Stimulated activated CD4-positive, alpha-beta T cell treated with anti-CD3 and anti-CD28 coated beads, Interleukin-12 subunit alpha, Interleukin-12 subunit beta, amount 100 ng/mL, for 48 hours (primary cell): ENCODE measurements around the gene RBP3.

Experiments used
- DNase-seq, 3 donors: peaks; one replicate each; pipeline ENCODE4 v3.0.0-alpha.2; 2020; ENCODE audit warnings: low read depth in 2 of 3, low spot score in 1 of 3

Gene RBP3

DNA sequence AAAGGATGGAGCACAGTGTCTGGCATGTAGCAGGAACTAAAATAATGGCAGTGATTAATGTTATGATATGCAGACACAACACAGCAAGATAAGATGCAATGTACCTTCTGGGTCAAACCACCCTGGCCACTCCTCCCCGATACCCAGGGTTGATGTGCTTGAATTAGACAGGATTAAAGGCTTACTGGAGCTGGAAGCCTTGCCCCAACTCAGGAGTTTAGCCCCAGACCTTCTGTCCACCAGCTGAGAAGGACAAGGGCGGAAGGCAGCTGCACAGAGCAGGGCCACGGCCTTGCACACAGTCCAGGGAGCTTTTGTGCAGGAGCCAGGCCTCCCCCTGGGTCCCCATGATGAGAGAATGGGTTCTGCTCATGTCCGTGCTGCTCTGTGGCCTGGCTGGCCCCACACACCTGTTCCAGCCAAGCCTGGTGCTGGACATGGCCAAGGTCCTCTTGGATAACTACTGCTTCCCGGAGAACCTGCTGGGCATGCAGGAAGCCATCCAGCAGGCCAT lies at the start of gene RBP3:
TSS of gene RBP3 (plus strand) at position 226 of the 514 bp plus-strand sequence. CDS start at position 348, 122 bp downstream.
- no peak for DNase-seq

DNA sequence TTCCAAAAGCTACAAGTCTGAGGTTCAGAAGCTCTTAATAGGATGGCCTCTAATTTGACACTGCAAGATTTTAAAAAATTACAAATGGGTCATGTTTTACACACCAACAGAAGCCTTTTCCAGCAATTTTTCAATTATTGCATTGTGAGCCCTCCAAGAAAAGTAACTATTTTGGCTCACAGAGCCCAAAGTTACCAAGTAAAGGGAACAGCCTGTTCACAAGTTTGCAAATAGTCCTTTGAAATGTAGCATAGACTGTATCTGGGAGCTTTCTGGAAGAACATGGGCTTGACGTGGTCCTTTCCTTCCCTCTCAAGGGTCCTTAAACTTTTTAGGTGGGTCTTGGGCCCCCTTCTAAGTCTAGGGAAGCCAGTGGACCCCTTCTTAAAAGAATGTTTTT lies 49.4 kb upstream of the RBP3 start:
- no peak for DNase-seq

DNA sequence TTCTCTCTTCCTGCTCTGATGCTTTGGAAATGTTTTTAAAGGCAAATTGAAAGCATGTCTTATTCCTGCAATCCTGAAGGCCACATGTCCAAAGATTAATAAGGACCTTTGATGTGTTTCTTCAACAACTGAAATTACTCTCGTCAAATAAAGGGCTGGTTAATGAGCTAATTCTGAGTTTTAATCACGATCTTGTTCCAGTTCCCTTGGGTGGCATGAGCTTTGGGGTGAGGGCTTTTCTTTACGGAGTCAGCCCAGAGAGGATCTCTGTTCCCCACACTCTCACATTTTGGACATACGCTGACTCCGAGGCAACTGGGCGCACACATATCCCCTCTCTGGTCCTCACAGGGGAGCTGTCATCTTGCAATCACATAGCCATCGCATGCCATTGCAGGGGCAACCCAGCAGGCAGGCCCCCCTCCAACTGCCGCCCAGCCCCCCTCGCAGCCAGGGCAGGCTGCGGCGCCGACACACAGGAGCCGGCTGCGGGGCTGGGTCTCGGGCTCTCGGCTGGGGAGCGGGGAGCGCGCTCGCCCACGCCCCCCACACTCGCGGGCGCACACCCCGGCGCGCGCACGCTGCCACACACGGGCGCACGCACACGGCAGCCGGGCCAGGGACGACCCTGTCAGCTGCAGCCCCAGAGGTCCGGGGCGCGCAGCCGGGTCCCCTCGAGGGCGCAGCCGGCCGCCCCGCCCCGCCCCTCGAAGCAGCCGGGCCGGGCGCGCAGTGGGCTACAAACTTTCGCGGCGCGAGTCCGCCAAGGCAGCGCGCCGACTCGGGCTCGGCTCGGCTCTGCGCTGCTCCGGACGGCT lies 48.3 kb upstream of the RBP3 start, which contains the start of gene GDF10:
TSS of gene GDF10 (plus strand) at position 587 of the 818 bp plus-strand sequence. CDS start 455 bp downstream, outside the sequence.
- no peak for DNase-seq

DNA sequence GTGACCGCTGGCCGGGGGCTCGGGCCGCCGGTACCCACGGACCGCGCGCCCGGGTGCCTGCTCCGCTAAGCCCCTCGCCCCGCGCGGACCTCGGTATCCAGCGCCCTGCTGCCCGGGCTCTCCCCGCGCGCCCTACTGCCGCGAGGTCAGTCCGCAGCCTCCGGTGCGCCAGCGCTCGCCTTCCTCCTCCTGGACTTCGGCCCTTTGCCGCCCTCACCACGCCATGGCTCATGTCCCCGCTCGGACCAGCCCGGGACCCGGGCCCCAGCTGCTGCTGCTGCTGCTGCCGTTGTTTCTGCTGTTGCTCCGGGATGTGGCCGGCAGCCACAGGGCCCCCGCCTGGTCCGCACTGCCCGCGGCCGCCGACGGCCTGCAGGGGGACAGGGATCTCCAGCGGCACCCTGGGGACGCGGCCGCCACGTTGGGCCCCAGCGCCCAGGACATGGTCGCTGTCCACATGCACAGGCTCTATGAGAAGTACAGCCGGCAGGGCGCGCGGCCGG lies 47.7 kb upstream of the RBP3 start:
- no peak for DNase-seq

DNA sequence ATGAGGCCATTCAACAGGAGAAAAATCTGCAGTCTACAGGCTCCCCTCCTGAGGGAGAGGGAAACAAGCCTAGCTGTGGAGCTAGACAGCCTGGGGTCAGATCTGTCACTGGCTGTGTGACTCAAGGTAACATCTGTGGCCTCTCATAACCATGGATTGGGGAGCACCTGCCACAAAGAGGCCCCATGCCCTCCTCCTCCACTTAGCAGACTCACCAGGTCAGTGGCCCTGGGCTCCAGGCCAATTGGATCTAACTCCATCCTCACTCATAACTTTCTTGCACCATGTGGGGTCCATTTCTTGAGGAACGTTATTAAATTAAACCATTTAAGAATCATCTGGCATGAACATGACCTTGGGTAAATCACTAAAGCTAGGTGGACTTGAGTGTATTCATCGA lies 46.3 kb upstream of the RBP3 start:
- no peak for DNase-seq

DNA sequence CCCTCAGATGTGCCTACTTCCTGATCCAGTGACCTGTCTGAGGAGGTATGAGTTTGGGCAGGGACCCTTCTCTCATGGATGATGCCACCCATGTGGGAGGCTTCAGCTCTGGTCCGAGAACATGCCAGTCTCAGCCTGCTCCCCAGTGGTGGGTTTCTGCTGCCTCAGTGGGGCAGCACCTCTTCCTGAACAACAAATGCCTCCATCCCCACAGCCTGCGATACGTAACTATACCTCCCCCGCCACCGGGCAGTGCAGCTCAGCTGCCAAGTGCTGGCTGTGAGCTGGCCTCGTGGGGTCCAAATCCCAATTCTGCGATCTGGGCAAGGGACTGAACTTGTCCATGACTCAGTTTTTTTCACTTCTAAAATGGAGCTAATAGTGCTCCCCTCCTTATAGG lies 45.1 kb upstream of the RBP3 start:
- no peak for DNase-seq

DNA sequence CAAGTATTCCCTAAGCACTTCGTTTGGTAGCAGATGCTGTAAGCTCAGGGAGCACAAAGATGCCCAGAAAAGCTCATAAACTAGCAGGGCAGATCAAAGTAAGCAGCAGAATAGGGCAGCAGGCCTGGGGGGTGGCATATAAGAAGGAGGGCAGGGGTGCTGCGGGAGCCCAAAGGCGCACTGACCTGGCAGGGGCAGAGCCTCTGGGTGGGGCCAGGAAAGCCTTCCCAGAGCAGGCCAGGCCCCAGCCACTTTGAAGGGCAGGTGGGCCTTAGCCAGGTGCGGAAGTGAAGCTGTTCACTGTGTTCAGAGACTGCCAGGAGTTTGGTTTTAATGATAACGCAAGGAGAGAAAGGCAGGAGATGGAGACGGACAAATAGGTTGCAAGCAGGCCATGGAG lies 44.3 kb upstream of the RBP3 start:
- DNase-seq, result no peak

DNA sequence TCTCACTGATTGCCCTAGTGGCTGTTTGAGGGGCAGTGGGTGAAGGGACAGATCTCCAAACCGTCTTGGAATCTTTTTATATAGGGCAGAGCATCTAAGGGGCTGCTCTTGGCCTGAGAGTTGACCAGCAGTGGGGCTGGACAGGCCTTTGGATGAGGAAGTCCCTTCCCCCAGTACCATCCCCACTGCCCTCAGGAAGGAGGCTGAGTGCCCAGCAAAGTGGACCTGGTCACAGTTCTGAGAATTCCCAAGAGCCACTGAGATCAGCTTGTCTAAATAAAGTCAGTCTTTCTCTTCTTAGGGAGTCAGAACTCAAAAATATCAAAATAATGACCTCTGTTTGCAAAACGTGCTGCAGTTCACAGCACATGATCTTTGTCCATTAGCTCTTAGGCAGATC lies 42.6 kb upstream of the RBP3 start:
- no peak for DNase-seq

DNA sequence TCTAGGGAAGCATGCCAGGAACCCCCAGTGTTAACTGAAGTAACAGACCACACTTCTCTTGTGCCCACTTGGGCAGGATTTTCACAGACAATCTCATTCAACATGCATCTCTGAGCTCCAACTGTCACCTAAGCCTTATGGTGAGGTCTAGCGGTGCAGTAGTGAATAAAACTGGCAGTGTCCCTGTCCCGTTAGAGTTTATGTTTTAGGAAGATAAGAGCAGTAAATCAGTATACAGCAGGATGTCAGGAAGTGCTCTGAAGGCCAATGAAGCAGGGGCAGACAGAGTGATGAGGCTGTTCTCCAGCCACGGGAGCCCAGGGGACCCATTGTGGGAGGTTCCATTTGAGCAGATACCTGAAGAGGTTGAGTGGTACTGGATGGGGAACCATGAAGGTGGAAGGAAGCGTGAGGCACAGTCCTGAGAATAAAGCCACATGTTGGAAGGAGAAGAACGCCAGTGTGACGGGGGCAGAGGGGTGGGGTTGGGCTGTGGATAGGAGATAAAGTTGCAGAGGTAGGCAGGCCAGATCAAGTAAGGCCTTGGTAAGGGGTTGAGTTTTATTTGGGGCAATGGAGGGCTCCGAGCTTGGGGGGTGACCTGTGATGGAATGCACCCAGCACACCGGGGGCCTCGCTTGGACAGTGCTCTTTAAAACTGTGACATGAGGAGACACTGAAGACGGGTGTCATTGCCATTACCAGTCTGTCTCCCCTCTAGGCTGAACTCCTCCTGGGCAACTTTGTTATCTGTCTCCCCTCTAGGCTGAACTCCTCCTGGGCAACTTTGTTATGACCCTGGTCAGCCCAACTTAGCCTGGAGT lies 41.6 kb upstream of the RBP3 start:
- DNase-seq, result no peak

DNA sequence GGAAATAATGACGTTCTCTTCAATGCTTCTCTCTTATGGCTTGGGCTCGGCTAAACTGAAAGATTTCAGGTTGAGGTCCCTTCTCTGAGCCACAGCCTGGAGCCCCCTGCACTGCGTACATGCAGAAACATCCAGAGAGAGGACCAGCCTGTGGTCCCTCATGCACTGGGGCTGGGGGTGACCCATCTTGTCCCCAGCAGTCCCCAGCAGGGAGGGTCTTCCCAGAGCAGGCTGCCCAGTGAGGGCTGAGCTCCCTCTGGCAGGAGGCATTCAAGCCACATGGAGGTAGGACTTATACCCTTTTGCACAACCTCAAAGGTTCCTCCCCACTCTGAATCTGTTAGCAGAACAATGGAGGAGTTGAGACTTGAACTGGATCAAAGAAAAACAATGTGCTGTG lies 40.8 kb upstream of the RBP3 start:
- no peak for DNase-seq

DNA sequence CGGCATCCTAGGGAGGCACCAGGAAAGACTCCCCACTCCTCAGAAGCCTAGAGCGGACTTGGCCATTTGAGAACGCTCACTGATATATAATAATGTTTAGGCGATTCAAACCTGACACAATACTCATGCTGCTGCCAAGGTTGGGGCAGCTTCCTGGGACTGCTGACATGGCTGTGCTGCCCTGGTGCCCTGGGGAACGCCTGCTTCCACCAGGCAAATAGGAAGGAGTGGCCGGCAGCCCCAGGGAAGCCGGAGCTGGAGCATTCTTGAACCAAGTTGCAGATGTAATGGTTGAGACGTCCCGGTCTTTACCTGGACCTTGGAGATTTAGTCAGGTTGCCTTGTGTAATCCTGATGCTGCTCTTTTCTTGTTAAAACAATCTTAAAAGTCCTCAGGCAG lies 39.4 kb upstream of the RBP3 start:
- DNase-seq, result no peak

DNA sequence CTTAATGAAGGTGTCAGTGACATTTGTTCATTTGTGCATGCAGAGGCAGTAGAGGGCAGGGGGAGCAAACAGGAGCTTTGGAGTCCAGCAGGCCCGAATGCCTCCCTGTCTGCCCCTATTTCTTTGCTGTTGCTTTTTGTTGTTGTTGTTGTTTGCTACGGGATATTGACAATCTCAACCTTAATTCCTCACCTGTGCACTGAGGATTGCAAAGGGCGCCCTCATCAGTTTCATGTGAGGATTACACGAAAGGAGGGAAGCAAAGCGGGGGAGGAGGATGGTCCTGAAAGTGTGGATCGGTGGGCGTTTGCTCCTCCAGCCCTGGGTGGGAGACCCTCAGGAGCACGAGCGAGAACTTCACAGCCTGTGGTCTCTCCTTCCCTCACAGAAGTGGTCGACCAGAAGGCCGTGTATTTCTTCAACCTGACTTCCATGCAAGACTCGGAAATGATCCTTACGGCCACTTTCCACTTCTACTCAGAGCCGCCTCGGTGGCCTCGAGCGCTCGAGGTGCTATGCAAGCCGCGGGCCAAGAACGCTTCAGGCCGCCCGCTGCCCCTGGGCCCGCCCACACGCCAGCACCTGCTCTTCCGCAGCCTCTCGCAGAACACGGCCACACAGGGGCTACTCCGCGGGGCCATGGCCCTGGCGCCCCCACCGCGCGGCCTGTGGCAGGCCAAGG lies 38.6 kb upstream of the RBP3 start:
- DNase-seq, result no peak

DNA sequence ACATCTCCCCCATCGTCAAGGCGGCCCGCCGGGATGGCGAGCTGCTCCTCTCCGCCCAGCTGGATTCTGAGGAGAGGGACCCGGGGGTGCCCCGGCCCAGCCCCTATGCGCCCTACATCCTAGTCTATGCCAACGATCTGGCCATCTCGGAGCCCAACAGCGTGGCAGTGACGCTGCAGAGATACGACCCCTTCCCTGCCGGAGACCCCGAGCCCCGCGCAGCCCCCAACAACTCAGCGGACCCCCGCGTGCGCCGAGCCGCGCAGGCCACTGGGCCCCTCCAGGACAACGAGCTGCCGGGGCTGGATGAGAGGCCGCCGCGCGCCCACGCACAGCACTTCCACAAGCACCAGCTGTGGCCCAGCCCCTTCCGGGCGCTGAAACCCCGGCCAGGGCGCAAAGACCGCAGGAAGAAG lies 38.1 kb upstream of the RBP3 start:
- DNase-seq, result no peak

DNA sequence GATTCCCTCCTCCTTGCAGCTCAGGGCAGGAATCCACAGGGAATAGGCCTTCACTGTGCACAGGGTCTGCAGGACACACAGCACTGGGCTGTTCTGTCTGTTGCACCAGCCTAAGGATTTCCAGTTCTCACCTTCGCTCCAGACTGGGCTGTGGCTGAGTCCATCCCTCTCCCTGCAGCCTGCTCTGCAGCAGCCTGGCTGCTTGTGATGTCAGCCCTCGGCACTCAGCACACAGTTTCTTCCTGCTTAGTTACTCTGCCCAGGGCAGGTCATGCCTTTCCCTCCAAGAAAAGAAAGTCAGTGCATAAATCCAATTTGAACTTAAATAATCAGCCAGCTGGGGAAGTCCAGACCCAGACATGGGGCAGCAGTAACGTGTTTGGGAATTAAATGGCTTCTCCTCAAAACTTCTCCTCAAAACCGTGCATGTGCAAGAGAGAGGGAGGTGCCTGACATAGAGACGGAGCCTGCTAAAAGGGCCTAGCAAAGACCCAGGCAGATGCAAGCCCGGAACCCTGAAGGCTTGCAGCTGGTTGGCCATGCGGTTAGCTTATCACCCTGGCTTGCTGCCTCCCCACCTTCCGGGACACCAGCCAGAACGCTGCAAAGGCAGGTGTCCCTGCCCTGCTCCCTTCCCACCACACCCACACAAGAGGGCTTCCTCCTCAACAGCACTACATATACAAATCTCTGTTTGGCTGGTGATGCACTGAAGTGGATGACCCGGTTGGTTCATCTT lies 36.8 kb upstream of the RBP3 start:
- no peak for DNase-seq

DNA sequence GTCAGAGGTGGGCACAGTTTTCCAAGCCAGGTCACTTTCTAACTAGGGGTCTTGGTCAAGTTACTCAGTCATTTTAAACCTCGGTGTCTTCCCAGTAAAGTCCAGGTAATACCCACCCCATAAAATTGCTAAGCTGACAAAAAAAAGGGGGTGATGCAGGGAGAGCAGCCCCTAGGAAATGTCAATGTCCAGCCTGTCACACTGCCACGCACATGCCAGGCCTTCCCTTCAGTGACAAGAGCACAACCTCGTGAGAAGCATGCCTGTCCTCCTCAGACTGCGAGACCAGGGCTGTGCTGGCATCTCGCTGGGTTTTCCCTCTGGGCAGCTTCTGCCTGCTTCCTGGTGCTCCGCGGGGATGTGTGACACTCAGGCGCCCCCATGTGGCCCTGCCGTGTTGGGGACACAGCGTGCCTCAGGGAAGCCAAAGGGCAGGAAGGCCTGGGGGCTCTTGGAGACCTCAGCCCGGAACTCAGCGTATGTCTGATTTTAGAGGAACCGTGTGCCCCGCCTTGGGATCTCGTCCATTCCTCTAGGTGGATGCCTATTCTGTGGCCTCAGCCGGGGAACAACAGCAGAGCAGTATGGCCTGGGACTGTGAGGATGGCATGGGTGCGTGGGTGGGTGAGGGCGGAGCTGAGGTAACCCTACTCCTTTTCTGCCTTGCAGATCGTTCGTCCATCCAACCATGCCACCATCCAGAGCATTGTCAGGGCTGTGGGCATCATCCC lies 36.1 kb upstream of the RBP3 start:
- peak; percentile 79 to 82 (median 82) for DNase-seq

DNA sequence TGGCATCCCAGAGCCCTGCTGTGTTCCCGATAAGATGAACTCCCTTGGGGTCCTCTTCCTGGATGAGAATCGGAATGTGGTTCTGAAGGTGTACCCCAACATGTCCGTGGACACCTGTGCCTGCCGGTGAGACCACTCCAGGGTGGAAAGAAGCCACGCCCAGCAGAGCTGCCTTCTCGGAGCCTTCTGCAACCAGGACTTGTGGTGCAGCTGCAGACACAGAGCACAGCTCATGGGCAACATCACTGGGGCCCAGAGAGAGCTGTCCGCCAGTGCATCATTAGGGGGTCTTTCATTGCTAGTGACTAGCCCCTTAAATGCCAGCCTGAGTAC lies 35.5 kb upstream of the RBP3 start:
- no peak for DNase-seq

DNA sequence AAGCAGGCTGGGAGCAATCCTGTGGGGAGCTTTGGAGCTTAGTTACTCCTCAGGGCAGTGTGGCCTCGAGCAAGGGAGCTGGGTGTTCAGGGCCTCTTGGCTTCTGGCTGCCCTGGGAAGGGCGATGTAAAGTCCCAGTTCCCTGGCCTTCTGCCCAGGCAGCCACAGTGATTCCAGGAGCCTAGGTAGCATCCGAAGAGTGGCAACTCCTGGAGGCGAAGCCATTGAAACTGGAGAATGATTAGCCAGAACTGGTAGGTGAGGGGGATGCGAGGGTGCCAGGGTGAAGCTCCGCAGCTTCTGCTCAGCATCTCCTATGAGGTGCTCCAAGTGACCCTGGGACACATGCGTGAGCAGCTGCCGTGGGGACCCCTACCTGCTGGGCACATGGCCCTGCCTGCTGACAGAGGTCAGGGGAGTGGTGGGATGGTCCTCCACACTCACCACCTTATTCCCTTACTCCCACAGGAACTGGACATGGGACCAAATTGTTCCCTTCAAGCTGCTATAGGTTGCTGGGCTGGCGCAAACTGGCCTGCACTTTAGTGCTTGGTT lies 33.7 kb upstream of the RBP3 start:
- no peak for DNase-seq

DNA sequence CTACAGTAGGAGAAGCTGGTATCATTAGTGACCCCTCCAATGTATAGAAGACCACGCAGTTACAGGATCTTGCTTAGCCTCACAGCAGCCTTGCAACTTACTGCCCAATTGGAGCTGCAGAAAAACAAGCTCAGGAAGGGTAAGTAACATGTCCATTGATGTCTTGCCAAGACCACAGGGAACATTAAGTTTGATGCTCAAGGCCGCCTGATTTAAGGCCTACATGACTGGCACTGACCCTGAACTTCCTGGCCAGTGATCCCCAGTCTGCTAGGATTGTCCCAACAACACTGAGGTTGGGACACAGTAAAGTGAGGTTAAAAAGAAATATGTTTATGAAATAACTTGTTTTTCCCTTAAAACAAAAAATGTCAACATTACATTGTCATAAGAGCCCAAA lies 32.7 kb upstream of the RBP3 start:
- no peak for DNase-seq

DNA sequence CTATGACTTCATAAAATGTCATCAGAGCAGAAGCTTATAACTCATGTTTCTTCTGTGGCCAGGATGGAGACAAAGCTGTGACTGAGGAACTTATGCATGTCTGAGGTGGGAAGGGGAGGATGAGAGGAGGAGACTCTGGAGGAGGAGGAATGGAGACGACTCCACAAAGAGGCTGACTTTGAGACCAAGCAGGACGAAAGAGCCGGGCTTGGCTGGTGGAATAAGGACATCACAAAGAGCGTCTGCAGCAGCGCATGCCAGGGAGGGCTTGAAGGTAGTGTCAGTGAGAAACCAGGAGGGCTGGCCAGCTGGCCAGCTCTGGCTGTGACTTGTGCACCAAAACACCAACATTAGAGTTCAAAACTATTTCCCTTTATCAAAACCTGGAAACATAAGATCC lies 32.0 kb upstream of the RBP3 start:
- no peak for DNase-seq

DNA sequence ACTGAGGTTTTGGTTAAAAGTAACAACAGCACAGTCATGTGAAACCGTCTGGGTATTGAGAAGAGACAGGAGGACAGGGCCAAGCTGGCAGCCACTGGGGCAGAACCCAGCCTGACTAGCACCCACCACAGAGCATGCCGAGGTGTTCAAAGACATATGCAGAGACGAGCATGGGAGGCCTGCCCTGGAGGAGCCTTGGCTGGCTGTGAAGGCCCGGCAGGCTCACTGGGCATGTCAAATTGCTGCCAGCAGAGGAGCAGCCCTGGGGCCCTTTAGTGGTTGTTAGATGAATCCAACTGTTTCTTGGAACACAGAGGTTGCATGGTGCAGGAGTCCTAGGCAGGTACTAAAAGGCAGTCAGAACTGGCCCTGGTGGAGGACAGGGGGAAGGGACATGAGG lies 30.9 kb upstream of the RBP3 start:
- no peak for DNase-seq
